A549 (cell line): ENCODE results near the gene WDR17. TPM values are rescaled to one million over a fixed set of nuclear protein-coding genes. Genes with fewer than 3 reads are reported as not detected.

ENCODE experiments used
- ATAC-seq, 2 experiments: fragments of 200-7000 bp in 1 of 2; fragments of >200 bp in 1 of 2; cut with Nextera tagmentation in 1 of 2; cut with Tn5 transposase in 1 of 2; 3 replicates each; pipeline versions ENCODE4 v1.8.0 to v1.9.1; 2018 to 2020; ENCODE audit warnings: mild to moderate bottlenecking in 1 of 2, moderate library complexity in 1 of 2
- CTCF ChIA-PET: fragments of 300-600 bp; sonication (Branson Sonifier 250); formaldehyde crosslinking; extraction: SDS; loops from one replicate; lab custom pipeline; 2021; ENCODE audit warnings: antibody characterized with exemption, inconsistent platforms; lab: Yijun Ruan, JAX
- POLR2A ChIA-PET: fragments of 350-600 bp; formaldehyde crosslinking; extraction: SDS; loops from one replicate; lab custom pipeline; 2021; ENCODE audit warnings: antibody characterized with exemption, inconsistent platforms; lab: Yijun Ruan, JAX
- DNase-seq, 2 experiments: peaks; one replicate each; pipeline versions ENCODE4 v3.0.0 to v3.0.0-alpha.2; 2011 to 2016; ENCODE audit warnings: low read depth in 1 of 2, low spot score in 1 of 2
- FAIRE-seq: peaks from 2 replicates; lab custom pipeline; 2011; peaks lifted over from hg19 to GRCh38; lab: Jason Lieb, UNC
- H3K27ac ChIP-seq, 2 experiments: fragments of >200 bp; sonication (Bioruptor Twin); formaldehyde crosslinking; 3 replicates each; pipeline ENCODE4 v1.5.1; 2016 to 2017
- H3K4me1 ChIP-seq: fragments of >200 bp; sonication (Bioruptor Twin); formaldehyde crosslinking; 3 replicates; pipeline ENCODE4 v1.6.1; 2016
- H3K4me2 ChIP-seq: fragments of >200 bp; sonication (Bioruptor Twin); formaldehyde crosslinking; 3 replicates; pipeline ENCODE4 v1.6.1; 2016
- H3K4me3 ChIP-seq: fragments of >200 bp; sonication (Bioruptor Twin); formaldehyde crosslinking; 3 replicates; pipeline ENCODE4 v1.5.1; 2016
- H3K9me3 ChIP-seq: fragments of >200 bp; sonication (Bioruptor Twin); formaldehyde crosslinking; 3 replicates; pipeline ENCODE4 v1.6.1; 2016
- ATOH8 ChIP-seq: fragments of 250-450 bp; sonication (Bioruptor Pico); IDR thresholded peaks from 2 replicates; pipeline ENCODE4 v1.5.0; 2020; ENCODE audit warnings: low read depth, mild to moderate bottlenecking, moderate library complexity
- BHLHE40 ChIP-seq: IDR thresholded peaks from 2 replicates; pipeline ENCODE4 v1.6.1; 2012; ENCODE audit warnings: low read depth, low read length, inconsistent platforms
- CEBPB ChIP-seq, 2 experiments: fragments of >200 bp in 1 of 2; sonication (Bioruptor Twin) in 1 of 2; formaldehyde crosslinking in 1 of 2; IDR thresholded peaks; 2 replicates each; pipeline ENCODE4 v1.6.1; 2012 to 2016
- CHD2 ChIP-seq: fragments of 150-350 bp; IDR thresholded peaks from 2 replicates; pipeline ENCODE4 v1.6.1; 2014; ENCODE audit warnings: low read length; ENCODE audit not compliant: partially characterized antibody
- CHD4 ChIP-seq: fragments of 200-600 bp; sonication (generic); IDR thresholded peaks from 2 replicates; pipeline ENCODE4 v1.6.1; 2016; ENCODE audit warnings: antibody characterized with exemption, mild to moderate bottlenecking, borderline replicate concordance
- EHF ChIP-seq: fragments of 250-450 bp; sonication (Bioruptor Pico); IDR thresholded peaks from 2 replicates; pipeline ENCODE4 v1.5.0; 2020; ENCODE audit warnings: mild to moderate bottlenecking
- EHMT2 ChIP-seq: fragments of 200-600 bp; sonication (generic); IDR thresholded peaks from 2 replicates; pipeline ENCODE4 v1.6.1; 2016; ENCODE audit warnings: antibody characterized with exemption, low read depth, mild to moderate bottlenecking, moderate library complexity
- ELK1 ChIP-seq: fragments of 150-350 bp; IDR thresholded peaks from 2 replicates; pipeline ENCODE4 v1.6.1; 2014; ENCODE audit warnings: low read depth, mild to moderate bottlenecking, low read length
- EP300 ChIP-seq, 2 experiments: fragments of >200 bp; sonication (Bioruptor Twin); formaldehyde crosslinking; IDR thresholded peaks; 2 replicates in 1 of 2; 3 replicates in 1 of 2; pipeline ENCODE4 v1.6.1; 2016 to 2017
- GATA3 ChIP-seq: IDR thresholded peaks from 2 replicates; pipeline ENCODE4 v1.6.1; 2012; ENCODE audit warnings: borderline replicate concordance
- HOXB13 ChIP-seq: fragments of 250-450 bp; sonication (Bioruptor Pico); IDR thresholded peaks from 2 replicates; pipeline ENCODE4 v1.5.0; 2020; ENCODE audit warnings: low read depth, mild to moderate bottlenecking, moderate library complexity
- HOXB5 ChIP-seq: fragments of 250-450 bp; sonication (Bioruptor Pico); IDR thresholded peaks from 2 replicates; pipeline ENCODE4 v1.5.0; 2020; ENCODE audit warnings: mild to moderate bottlenecking, moderate library complexity
- JUN ChIP-seq, 2 experiments: fragments of >200 bp; sonication (Bioruptor Twin); formaldehyde crosslinking; IDR thresholded peaks; 2 replicates in 1 of 2; 3 replicates in 1 of 2; pipeline ENCODE4 v1.6.1; 2016 to 2017
- MAFK ChIP-seq: fragments of 450-650 bp; IDR thresholded peaks from 2 replicates; pipeline ENCODE4 v1.6.1; 2014; ENCODE audit not compliant: partially characterized antibody
- MYC ChIP-seq: IDR thresholded peaks from 2 replicates; pipeline ENCODE4 v1.6.1; 2012; ENCODE audit warnings: mild to moderate bottlenecking, inconsistent platforms, low read length, improper control_type of control experiment, borderline replicate concordance
- NR3C1 ChIP-seq: fragments of >200 bp; sonication (Bioruptor Twin); formaldehyde crosslinking; IDR thresholded peaks from 3 replicates; pipeline ENCODE4 v1.6.1; 2017
- RAD21 ChIP-seq, 2 experiments: fragments of >200 bp in 1 of 2; sonication (Bioruptor Twin) in 1 of 2; formaldehyde crosslinking in 1 of 2; IDR thresholded peaks in 1 of 2; conservative IDR thresholded peaks in 1 of 2; 2 replicates in 1 of 2; 3 replicates in 1 of 2; pipeline ENCODE4 v1.6.1; 2012 to 2018; ENCODE audit warnings: inconsistent platforms in 1 of 2
- RARB ChIP-seq: fragments of 250-450 bp; sonication (Bioruptor Pico); IDR thresholded peaks from 2 replicates; pipeline ENCODE4 v1.8.0; 2021; ENCODE audit warnings: mild to moderate bottlenecking, moderate library complexity
- RCOR1 ChIP-seq: fragments of 150-350 bp; IDR thresholded peaks from 2 replicates; pipeline ENCODE4 v1.6.1; 2014; ENCODE audit warnings: antibody characterized with exemption, low read length, low read depth
- SMC3 ChIP-seq: fragments of >200 bp; sonication (Bioruptor Twin); formaldehyde crosslinking; IDR thresholded peaks from 3 replicates; pipeline ENCODE4 v1.6.1; 2018; ENCODE audit warnings: inconsistent platforms
- TFCP2L1 ChIP-seq: fragments of 250-450 bp; sonication (Bioruptor Pico); IDR thresholded peaks from 2 replicates; pipeline ENCODE4 v1.5.0; 2021; ENCODE audit warnings: mild to moderate bottlenecking
- WGBS: methylation state at CpG from one replicate; pipeline ENCODE4 v1.1.6; 2017; ENCODE audit errors: missing lambda C conversion rate; 5-methylcytosine and 5-hydroxymethylcytosine counted together
- polyA plus RNA-seq, 4 experiments: library from polyadenylated mRNA; depleted of rRNA in 3 of 4; stranded (reverse); fragments of >200 nt; fragmentation: RNase III in 1 of 4; extraction: RNeasy Plus Mini Kit Qiagen cat#74134 plus additional on column Dnase treatment in 1 of 4; gene quantifications; 2 replicates in 3 of 4; 3 replicates in 1 of 4; pipeline ENCODE4 v1.2.3, GENCODE V29; 2011 to 2017
- TF ChIP-seq, protein P1 (sequence below): fragments of >200 bp; sonication (Bioruptor Twin); formaldehyde crosslinking; IDR thresholded peaks from 3 replicates; pipeline ENCODE4 v1.5.1; 2016
- TF ChIP-seq, protein P2 (sequence below): IDR thresholded peaks from 2 replicates; pipeline ENCODE4 v1.6.1; 2012

WDR17 gene
- polyA plus RNA-seq, 2 of the 4 experiments (the other 2 are of a cell fraction): 2.1 to 7.5 TPM

DNA sequence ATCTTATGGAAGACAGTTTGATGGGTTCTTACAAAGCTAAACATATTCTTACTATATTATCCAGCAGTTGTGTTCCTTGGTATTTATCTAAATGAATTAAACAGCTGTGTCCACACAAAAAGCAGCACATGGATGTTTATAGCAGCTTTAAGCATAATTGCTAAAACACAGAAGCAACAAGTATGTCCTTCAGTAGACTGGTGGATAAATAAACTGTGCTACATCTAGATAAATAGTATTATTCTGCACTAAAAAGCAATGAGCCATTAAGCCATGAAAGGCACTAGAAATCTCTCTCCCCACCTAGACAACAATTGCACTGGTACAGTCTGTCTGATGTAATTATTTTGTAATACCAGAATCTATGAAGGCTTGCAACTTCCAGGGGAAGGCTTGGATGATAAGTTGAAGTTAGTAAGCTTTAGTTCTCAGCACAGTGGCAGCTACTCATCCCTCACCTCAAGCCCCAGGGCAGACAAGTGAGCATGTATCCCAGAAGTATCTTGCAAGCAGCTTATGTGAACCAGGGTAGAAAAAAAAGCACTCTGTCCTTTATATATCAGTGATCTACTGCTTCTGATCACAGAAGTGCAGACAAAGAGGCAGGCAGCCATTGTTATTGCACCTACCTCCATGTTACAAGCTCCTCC lies 36.9 kb downstream of the WDR17 start:
- FAIRE-seq (no peak), DNase-seq (no peak), ATAC-seq (no peak)
- TF ChIP-seq JUN (IDR thresholded peaks at IDR 0.05) (no peak), RARB (CRISPR knock-in tag) (no peak), TFCP2L1 (CRISPR knock-in tag) (no peak), GATA3 (no peak), CHD4 (no peak), ELK1 (no peak)
- TF ChIP-seq, protein P1, sequence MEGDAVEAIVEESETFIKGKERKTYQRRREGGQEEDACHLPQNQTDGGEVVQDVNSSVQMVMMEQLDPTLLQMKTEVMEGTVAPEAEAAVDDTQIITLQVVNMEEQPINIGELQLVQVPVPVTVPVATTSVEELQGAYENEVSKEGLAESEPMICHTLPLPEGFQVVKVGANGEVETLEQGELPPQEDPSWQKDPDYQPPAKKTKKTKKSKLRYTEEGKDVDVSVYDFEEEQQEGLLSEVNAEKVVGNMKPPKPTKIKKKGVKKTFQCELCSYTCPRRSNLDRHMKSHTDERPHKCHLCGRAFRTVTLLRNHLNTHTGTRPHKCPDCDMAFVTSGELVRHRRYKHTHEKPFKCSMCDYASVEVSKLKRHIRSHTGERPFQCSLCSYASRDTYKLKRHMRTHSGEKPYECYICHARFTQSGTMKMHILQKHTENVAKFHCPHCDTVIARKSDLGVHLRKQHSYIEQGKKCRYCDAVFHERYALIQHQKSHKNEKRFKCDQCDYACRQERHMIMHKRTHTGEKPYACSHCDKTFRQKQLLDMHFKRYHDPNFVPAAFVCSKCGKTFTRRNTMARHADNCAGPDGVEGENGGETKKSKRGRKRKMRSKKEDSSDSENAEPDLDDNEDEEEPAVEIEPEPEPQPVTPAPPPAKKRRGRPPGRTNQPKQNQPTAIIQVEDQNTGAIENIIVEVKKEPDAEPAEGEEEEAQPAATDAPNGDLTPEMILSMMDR: no peak
- TF ChIP-seq, protein P2, sequence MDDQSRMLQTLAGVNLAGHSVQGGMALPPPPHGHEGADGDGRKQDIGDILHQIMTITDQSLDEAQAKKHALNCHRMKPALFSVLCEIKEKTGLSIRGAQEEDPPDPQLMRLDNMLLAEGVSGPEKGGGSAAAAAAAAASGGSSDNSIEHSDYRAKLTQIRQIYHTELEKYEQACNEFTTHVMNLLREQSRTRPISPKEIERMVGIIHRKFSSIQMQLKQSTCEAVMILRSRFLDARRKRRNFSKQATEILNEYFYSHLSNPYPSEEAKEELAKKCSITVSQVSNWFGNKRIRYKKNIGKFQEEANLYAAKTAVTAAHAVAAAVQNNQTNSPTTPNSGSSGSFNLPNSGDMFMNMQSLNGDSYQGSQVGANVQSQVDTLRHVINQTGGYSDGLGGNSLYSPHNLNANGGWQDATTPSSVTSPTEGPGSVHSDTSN: no peak
- ChIA-PET POLR2A (no interaction called here), CTCF (interaction anchor here (1.0 to 1.6 kb wide), 2 partner anchors 14 to 21 kb away, joined by 3 to 4 read pairs; no protein-coding TSS in a partner anchor)
- no peak overlapping the region for H3K27ac ChIP-seq
- H3K4me3 ChIP-seq: no peak overlapping the region
- H3K4me1 ChIP-seq: no peaks in the 10 kb centered on the region
- no peak overlapping the region for H3K4me2 ChIP-seq
- H3K9me3 ChIP-seq: no peaks in the 10 kb centered on the region

DNA sequence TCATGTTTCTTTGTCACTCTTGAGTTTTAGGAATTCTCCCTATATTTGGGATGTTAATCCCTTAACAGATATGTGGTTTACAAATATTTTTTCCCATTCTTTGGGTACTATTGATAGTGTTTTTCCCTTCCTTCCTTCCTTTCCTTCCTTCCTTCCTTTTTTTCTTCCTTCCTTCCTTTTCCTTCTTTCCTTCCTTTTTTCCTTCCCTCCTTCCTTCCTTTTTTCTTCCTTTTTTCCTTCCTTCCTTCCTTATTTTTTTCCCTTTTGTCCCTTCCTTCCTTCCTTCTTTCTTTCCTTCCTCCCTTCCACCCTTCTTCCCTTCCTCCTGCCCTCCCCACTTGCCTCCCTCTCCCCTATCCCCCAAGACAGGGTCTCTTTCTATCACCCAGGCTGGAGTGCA lies 42.1 kb downstream of the WDR17 start:
- Histone ChIP-seq H3K4me2 (no peak overlapping the region), H3K4me3 (no peak overlapping the region), H3K27ac (no peak overlapping the region), H3K4me1 (no peaks in the 10 kb centered on the region), H3K9me3 (no peaks in the 10 kb centered on the region)
- FAIRE-seq: no peak
- no peak for DNase-seq
- ChIA-PET POLR2A (no interaction called here), CTCF (interaction anchor here (0.9 kb wide), 2 partner anchors 8 to 15 kb away, joined by 3 to 4 read pairs; no protein-coding TSS in a partner anchor)
- TF ChIP-seq MAFK: no peak
- TF ChIP-seq HOXB5 (CRISPR knock-in tag): no peak
- TF ChIP-seq EP300 (IDR thresholded peaks at IDR 0.05): no peak
- no peak for TF ChIP-seq EHF (CRISPR knock-in tag)
- TF ChIP-seq BHLHE40: no peak
- TF ChIP-seq NR3C1: no peak
- no peak for TF ChIP-seq CHD2
- ATAC-seq: no peak

DNA sequence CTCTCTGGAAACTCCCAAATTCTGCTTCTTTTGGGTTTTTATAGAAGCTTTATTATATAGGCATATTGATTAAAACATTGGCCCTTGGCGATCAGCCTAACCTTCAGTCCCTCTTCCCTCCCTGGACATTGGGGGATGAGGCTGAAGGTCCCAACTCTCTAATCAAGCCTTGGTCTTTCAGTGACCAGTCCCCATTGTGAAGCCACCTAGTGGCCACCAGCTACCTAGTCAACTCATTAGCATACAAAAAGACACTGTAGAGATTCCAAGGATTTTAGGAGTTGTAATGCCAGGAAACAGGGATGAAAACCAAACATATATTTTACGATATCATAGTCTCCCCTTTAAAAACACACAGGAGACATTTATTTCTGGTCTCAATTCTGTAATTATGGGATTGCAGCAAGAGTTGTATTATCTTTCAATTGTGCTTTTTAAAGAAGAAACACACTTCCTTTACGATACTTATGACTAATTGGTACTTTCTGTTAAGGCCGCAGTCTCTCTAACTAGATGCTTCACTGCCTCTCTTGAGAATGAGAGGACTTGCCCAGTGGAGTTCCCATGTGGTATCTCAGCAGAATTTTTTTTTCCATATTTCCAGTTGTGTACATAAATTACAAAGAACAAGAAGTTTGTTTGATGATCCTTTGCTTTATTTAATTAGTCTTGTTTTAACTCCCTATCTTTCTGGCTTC lies 58.2 kb downstream of the WDR17 start:
- TF ChIP-seq MYC (no peak), SMC3 (peak; percentile 42; the same call in 2 of the 3 replicates), RAD21 (conservative IDR thresholded peaks at IDR 0.05 in 1 of 2, IDR thresholded peaks at IDR 0.05 in 1 of 2) (0 out of 5 replicates have a peak, but pooled peaks have one; percentile 17 to 30), HOXB5 (CRISPR knock-in tag) (no peak), HOXB13 (CRISPR knock-in tag) (no peak), RCOR1 (no peak), ATOH8 (CRISPR knock-in tag) (no peak), CEBPB (IDR thresholded peaks at IDR 0.05) (no peak), EHMT2 (no peak)
- TF ChIP-seq, protein P1: peak; percentile 47
- peak in 1 of 2 experiments; percentile 18 for DNase-seq
- ChIA-PET POLR2A (no interaction called here), CTCF (interaction anchor here (0.6 to 1.9 kb wide), 10 partner anchors 8 to 177 kb away, joined by 3 to 8 read pairs (median 3); no protein-coding TSS in a partner anchor)
- no peak overlapping the region for H3K4me2 ChIP-seq
- no peaks in the 10 kb centered on the region for H3K4me1 ChIP-seq
- no peak overlapping the region for H3K27ac ChIP-seq
- H3K4me3 ChIP-seq: no peak overlapping the region
- H3K9me3 ChIP-seq: no peaks in the 10 kb centered on the region
- peak; percentile 66 to 88; a peak in 4 of 6 replicates for ATAC-seq
- FAIRE-seq: no peak
- WGBS: 54% methylated on average over 4 of the region's 4 CpGs
